Jurkat, Clone E6-1 (cell line): Measurements from ENCODE around the gene FREM2.

ENCODE experiments used
- DNase-seq: peaks from one replicate; pipeline ENCODE4 v3.0.0-alpha.2; 2011; ENCODE audit warnings: low read depth, low spot score
- H3K4me3 ChIP-seq: 2 replicates; pipeline ENCODE4 v1.5.1; 2011; ENCODE audit warnings: mild to moderate bottlenecking, low read length, control low read depth, moderate library complexity

The FREM2 gene

GRCh38 chr13:38804536-38804935 lies 117.7 kb downstream of the FREM2 start:
- H3K4me3 ChIP-seq = no peak overlapping the region
- no peak for DNase-seq

DNA sequence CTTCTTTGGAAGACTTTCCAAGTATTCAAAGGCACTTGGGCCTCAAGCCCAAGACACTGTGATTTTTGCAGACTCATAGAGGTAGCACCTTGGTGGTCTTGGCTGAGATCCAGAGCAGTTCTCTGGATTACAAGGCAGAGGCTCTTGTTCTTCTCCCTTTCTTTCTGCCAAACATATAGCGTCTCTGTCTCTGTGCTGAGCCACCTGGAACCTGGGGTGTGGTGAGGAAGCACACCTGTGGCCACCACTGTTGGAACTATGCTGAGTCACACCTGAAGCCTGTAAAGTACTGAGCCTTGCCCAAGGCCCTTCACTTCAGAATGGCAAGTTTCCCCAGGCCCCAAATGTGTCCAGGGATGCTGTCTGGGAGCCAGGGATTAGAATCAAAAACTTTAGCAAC lies 127.5 kb downstream of the FREM2 start:
- DNase-seq = no peak
- no peak overlapping the region for H3K4me3 ChIP-seq

GRCh38 chr13:38819053-38819452 lies 132.2 kb downstream of the FREM2 start:
- peak; percentile 8 for DNase-seq

GRCh38 chr13:38819596-38819995 lies 132.7 kb downstream of the FREM2 start:
- DNase-seq = no peak
- H3K4me3 ChIP-seq = no peak overlapping the region

More at GRCh38 chr13:38819053-38819452, 132.2 kb downstream of the FREM2 start:
- no peak overlapping the region for H3K4me3 ChIP-seq

DNA sequence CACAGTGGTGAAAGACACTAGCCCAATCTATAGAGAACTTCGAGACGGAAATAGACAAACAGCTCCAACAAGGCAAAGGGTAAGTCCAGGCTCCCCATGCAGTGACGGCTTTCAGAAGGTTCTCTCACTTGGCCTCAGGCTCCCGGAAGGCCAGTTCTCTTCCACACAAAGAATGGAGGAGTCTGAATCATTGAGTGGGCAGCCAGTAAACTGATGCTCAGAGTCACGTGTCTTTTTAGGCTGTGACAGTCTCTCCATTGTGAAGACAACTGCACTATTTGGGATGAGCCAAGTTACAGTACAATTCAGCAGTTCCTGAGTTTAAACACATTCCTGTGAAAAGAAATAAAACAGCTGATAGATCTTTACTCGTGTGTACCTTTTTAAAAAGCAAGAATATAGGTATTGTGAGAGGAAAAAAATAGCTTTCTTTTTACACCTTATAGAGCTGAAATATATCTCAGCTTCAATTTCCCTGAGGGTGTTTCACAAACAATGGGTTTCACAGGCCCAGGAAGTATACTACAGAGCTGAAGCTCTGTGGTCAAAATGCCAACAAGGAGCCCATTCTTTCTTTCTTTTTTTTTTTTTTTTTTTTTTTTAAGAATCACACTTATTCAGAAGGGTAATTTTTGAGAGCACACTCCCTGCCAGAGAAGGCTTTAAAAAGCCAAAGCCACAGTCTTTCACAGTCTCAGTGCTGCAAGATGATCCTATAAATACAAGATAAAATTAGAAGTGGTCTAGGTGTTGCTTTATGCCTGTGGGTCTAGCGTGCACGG lies 135.1 kb downstream of the FREM2 start:
- H3K4me3 ChIP-seq = no peak overlapping the region

DNA sequence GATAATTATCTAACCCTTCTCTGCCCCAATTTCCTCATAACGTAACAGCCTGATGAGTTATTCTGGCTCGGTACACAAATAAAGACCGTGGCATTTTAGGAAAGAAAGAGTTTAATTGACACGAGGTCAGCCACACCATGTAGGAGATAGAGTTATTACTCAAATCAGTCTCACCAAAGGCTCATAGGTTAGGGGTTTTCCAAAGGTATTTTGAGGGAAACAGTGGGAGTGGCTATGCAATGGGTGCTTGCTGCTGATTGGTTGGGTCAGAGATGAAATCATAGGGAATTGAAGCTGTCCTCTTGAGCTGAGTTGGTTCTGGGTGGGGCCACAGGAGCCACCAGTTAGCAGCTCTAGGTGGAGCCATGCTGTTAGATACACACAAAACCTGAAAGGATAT lies 137.5 kb downstream of the FREM2 start:
- no peak overlapping the region for H3K4me3 ChIP-seq
- no peak for DNase-seq

More for the DNA sequence above, 135.1 kb downstream of the FREM2 start:
- no peak for DNase-seq

- no peak overlapping the region for H3K4me3 ChIP-seq
- DNase-seq = no peak
These were observed 139.4 kb downstream of the FREM2 start for GRCh38 chr13:38826182-38826813.

- no peak for DNase-seq
- no peak overlapping the region for H3K4me3 ChIP-seq
These were observed 143.7 kb downstream of the FREM2 start for GRCh38 chr13:38830442-38831045.

GRCh38 chr13:38844581-38844980 lies 157.7 kb downstream of the FREM2 start:
- DNase-seq = no peak
- H3K4me3 ChIP-seq = no peak overlapping the region

- H3K4me3 ChIP-seq = no peak overlapping the region
These were observed 161.5 kb downstream of the FREM2 start for GRCh38 chr13:38848360-38848759.

GRCh38 chr13:38849315-38849714 lies 162.4 kb downstream of the FREM2 start:
- H3K4me3 ChIP-seq = no peak overlapping the region
- DNase-seq = no peak

More at GRCh38 chr13:38848360-38848759, 161.5 kb downstream of the FREM2 start:
- no peak for DNase-seq

- no peak for DNase-seq
- H3K4me3 ChIP-seq = no peak overlapping the region
These were observed 164.2 kb downstream of the FREM2 start for GRCh38 chr13:38850868-38851626.

- DNase-seq = no peak
- H3K4me3 ChIP-seq = no peak overlapping the region
These were observed 167.3 kb downstream of the FREM2 start for GRCh38 chr13:38854226-38854625.

GRCh38 chr13:38856065-38856464 lies 169.2 kb downstream of the FREM2 start:
- DNase-seq = no peak
- no peak overlapping the region for H3K4me3 ChIP-seq

- H3K4me3 ChIP-seq = no peak overlapping the region
- DNase-seq = no peak
These were observed 175.6 kb downstream of the FREM2 start for GRCh38 chr13:38862443-38862842.

DNA sequence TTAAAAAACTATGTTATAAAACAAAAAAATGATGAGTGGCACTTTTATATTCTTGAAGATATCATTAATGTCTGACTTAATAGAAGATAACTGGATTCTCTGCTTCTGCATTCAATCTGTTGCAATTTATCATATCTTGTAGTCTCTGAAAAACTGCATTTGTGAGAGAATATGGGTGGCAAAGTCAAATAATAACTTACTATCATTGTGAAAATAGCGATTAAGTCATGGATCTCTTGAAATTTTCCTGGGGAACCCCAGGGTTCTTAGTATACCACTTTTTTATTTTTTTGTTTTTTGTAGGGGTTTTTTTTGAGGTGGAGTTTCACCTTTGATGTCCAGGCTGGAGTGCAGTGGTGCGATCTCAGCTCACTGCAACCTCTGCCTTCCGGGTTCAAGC lies 176.7 kb downstream of the FREM2 start:
- H3K4me3 ChIP-seq = no peak overlapping the region
- no peak for DNase-seq

DNA sequence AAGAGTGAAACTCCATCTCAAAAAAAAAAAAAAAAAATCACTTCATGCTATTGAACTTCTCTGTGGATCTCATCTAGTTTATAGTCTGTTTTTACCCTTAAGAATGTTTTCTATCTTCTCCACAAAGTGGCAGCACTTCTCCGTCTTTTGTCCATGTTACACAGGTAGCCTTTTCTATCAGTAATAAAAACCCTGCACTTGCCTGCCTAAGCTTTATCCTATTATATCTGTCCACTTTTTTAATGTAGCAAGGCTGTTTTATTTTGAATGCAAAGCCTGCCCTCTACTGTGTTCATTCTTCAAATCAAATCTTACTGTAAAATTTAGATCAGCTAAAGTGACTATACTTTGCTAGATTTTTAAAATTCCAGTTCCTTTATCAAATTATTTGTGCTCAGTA lies 179.8 kb downstream of the FREM2 start:
- no peak for DNase-seq

DNA sequence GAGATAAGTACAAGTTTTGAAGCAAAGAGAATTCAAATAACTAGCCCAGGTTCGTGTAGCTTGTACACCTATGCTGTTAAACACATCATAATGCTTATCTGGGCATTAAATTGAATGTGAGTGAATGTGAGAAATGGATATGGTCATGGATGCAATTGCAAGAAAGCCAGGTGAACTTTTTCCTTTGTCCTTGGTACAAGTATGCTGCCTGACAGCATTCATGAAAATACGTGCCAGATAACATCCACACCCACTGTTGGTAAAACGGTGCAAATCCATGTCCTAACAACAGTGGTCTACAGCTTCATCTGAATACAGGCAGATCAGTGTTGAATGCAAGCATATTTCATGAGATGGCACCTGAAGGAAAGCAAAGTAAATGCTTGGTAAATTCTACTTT lies 181.5 kb downstream of the FREM2 start:
- no peak overlapping the region for H3K4me3 ChIP-seq
- no peak for DNase-seq

More for the DNA sequence above, 179.8 kb downstream of the FREM2 start:
- no peak overlapping the region for H3K4me3 ChIP-seq

DNA sequence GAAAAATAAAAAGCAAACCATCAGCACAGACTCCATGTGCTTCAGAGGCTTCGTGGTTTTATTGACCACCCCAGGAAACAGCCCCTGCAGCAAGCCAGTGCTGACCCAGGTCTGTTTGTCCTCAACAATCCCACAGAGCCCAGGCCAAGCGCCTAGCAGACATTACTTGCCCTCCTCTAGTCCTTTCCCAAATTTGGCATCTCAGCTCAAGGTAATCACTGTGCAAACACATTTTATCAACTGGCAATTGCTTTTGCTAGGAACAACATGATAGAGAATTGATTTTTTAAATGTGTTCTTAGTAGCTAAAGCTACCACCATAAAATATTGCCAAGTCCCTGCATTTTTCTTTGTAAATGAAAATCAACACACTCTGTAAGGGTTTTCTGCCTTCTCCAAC lies 182.0 kb downstream of the FREM2 start:
- DNase-seq = no peak
- no peak overlapping the region for H3K4me3 ChIP-seq

DNA sequence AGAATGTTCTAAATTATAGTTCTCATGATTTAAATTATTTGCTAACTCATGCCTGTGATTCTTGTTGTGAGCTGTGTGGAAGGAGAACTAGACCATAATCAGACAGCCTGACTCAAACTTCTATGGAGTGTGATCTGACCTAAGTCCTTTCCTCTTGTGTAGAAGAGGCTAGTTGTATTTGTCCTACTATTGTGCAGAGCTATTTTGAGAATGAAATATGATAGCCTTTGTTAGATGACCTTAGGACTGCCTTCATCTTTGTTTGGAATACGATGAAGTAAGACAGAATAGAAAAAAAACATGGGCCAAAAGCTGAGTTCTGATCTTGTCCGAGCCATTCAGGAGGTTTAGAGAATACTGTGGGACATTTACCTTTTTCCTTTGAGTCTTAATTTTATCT lies 184.4 kb downstream of the FREM2 start:
- DNase-seq = no peak
- H3K4me3 ChIP-seq = no peak overlapping the region
